ENCODE results near the gene CARD16.

The CARD16 gene

DNA sequence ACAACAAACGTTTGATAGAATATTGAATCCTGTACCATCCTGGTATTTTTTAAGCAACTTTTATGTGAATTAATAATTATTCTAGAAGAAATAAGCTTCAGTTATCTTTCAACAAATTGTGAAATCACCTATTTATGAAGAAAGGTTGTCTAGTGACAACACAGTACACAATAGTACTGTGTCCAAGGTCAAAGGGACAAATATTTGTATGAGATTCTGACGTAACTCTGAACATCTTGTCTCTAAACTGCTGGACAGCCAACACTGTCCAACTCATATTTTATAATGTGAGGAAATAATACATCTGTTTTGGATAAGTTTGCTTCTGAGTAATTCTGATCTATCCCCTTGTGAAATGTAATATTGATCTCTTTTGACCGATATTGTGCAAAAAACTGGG, 41.1 kb downstream of the CARD16 start (continued):
- TF ChIP-seq ZSCAN30 (tag by site-specific recombination; IDR thresholded peaks at IDR 0.05) (no peak), YY2 (tag by site-specific recombination; IDR thresholded peaks at IDR 0.05) (no peak), RBAK (tag by site-specific recombination; IDR thresholded peaks at IDR 0.05) (no peak)

DNA sequence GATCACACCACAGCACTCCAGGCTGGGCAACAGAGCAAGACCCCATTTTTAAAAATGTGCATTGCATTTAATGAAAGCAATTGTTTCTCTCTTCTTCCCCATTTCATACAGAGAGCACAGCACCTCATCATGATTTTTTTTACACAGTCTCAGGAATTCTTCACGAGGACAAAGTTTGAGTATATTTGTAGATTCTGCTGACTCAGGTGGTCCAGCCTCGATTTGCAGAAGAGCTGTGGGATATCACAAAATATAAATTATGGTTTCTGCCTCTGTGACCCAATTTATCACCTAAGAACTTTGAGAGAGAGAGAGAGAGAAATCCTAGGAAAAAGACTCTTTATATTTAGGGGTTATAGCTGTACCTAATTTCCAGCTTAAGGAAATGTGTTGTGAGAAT, 42.0 kb downstream of the CARD16 start:
- Histone ChIP-seq H3K27ac (ENCODE audit: extremely low read depth, low read depth, low read length) (no peak overlapping the region), H3K4me1 (ENCODE audit: control insufficient read depth, insufficient read depth, low read length) (no peaks in the 10 kb centered on the region), H3K4me3 (ENCODE audit: low read depth, low read length) (no peak overlapping the region), H3K36me3 (ENCODE audit: control insufficient read depth in 2 of 2, insufficient read depth in 1 of 2, low read length in 2 of 2) (no peaks in the 10 kb centered on the region), H3K9me3 (ENCODE audit: control insufficient read depth, insufficient read depth, low read depth, low read length) (no peaks in the 10 kb centered on the region)
- CTCF ChIA-PET = interaction anchor here (0.7 to 1.2 kb wide), 2 partner anchors 128 to 463 kb away, joined by 3 to 4 read pairs; no protein-coding TSS in a partner anchor
- POLR2A ChIA-PET = no interaction called here
- TF ChIP-seq BCL11A (tag by site-specific recombination; IDR thresholded peaks at IDR 0.05; ENCODE audit: low read depth) (no peak), ZNF830 (tag by site-specific recombination; IDR thresholded peaks at IDR 0.05; ENCODE audit: low read depth) (no peak), ZNF837 (tag by site-specific recombination; IDR thresholded peaks at IDR 0.05) (no peak), TRIM28 (IDR thresholded peaks at IDR 0.05; ENCODE audit: borderline replicate concordance, low read length) (no peak), ZNF10 (tag by site-specific recombination; IDR thresholded peaks at IDR 0.05) (no peak), SP3 (tag by site-specific recombination; IDR thresholded peaks at IDR 0.05) (no peak), ZNF747 (tag by site-specific recombination; IDR thresholded peaks at IDR 0.05) (no peak)
- TF ChIP-seq, protein P1, sequence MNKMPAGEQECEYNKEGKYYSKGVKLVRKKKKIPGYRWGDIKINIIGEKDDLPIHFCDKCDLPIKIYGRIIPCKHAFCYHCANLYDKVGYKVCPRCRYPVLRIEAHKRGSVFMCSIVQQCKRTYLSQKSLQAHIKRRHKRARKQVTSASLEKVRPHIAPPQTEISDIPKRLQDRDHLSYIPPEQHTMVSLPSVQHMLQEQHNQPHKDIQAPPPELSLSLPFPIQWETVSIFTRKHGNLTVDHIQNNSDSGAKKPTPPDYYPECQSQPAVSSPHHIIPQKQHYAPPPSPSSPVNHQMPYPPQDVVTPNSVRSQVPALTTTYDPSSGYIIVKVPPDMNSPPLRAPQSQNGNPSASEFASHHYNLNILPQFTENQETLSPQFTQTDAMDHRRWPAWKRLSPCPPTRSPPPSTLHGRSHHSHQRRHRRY (tag by site-specific recombination; IDR thresholded peaks at IDR 0.05) = no peak
- TF ChIP-seq, protein P2, sequence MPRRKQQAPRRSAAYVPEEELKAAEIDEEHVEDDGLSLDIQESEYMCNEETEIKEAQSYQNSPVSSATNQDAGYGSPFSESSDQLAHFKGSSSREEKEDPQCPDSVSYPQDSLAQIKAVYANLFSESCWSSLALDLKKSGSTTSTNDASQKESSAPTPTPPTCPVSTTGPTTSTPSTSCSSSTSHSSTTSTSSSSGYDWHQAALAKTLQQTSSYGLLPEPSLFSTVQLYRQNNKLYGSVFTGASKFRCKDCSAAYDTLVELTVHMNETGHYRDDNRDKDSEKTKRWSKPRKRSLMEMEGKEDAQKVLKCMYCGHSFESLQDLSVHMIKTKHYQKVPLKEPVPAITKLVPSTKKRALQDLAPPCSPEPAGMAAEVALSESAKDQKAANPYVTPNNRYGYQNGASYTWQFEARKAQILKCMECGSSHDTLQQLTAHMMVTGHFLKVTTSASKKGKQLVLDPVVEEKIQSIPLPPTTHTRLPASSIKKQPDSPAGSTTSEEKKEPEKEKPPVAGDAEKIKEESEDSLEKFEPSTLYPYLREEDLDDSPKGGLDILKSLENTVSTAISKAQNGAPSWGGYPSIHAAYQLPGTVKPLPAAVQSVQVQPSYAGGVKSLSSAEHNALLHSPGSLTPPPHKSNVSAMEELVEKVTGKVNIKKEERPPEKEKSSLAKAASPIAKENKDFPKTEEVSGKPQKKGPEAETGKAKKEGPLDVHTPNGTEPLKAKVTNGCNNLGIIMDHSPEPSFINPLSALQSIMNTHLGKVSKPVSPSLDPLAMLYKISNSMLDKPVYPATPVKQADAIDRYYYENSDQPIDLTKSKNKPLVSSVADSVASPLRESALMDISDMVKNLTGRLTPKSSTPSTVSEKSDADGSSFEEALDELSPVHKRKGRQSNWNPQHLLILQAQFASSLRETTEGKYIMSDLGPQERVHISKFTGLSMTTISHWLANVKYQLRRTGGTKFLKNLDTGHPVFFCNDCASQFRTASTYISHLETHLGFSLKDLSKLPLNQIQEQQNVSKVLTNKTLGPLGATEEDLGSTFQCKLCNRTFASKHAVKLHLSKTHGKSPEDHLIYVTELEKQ (tag by site-specific recombination; IDR thresholded peaks at IDR 0.05; ENCODE audit: borderline replicate concordance) = no peak

DNA sequence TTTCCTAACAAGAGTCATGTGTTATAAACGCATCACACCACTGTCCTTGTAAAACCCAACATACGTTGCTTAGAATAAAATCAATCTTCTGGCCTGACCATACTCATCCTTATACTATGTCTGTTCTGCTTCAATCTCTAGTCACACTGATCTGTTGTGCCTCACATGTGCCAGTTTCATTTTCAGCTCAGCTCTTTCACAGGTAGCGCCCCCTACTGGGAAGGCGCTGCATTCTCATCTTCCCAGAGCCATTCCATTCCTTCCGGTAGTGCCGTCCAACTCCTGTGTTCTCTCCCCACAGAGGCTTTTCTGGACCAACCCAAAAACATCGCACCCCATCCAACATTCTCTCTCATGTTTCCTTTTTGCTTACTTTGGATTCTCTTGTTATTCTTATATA, 44.3 kb downstream of the CARD16 start:
- ChIA-PET POLR2A (no interaction called here), CTCF (interaction anchor here (0.6 kb wide), 2 partner anchors 296 to 327 kb away, joined by 3 to 4 read pairs; no protein-coding TSS in a partner anchor)
- Histone ChIP-seq H3K4me1 (ENCODE audit: control insufficient read depth, insufficient read depth, low read length) (no peaks in the 10 kb centered on the region), H3K27ac (ENCODE audit: extremely low read depth, low read depth, low read length) (no peak overlapping the region), H3K9me3 (ENCODE audit: control insufficient read depth, insufficient read depth, low read depth, low read length) (no peaks in the 10 kb centered on the region), H3K36me3 (ENCODE audit: control insufficient read depth in 2 of 2, insufficient read depth in 1 of 2, low read length in 2 of 2) (no peaks in the 10 kb centered on the region), H3K4me3 (ENCODE audit: low read depth, low read length) (no peak overlapping the region)
- TF ChIP-seq SP2 (tag by site-specific recombination; IDR thresholded peaks at IDR 0.05) = no peak
- TF ChIP-seq ZNF596 (tag by site-specific recombination; IDR thresholded peaks at IDR 0.05) = no peak
- TF ChIP-seq ZNF426 (tag by site-specific recombination; IDR thresholded peaks at IDR 0.05) = no peak
- TF ChIP-seq ZNF223 (tag by site-specific recombination; IDR thresholded peaks at IDR 0.05) = no peak
- TF ChIP-seq, protein P3, sequence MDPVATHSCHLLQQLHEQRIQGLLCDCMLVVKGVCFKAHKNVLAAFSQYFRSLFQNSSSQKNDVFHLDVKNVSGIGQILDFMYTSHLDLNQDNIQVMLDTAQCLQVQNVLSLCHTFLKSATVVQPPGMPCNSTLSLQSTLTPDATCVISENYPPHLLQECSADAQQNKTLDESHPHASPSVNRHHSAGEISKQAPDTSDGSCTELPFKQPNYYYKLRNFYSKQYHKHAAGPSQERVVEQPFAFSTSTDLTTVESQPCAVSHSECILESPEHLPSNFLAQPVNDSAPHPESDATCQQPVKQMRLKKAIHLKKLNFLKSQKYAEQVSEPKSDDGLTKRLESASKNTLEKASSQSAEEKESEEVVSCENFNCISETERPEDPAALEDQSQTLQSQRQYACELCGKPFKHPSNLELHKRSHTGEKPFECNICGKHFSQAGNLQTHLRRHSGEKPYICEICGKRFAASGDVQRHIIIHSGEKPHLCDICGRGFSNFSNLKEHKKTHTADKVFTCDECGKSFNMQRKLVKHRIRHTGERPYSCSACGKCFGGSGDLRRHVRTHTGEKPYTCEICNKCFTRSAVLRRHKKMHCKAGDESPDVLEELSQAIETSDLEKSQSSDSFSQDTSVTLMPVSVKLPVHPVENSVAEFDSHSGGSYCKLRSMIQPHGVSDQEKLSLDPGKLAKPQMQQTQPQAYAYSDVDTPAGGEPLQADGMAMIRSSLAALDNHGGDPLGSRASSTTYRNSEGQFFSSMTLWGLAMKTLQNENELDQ (tag by site-specific recombination; IDR thresholded peaks at IDR 0.05; ENCODE audit: low read depth) = no peak
- no peak for TF ChIP-seq ZNF473 (tag by site-specific recombination; IDR thresholded peaks at IDR 0.05)
- TF ChIP-seq ZNF76 (tag by site-specific recombination; IDR thresholded peaks at IDR 0.05; ENCODE audit: borderline replicate concordance, low read depth) = no peak
- TF ChIP-seq ZNF2 (tag by site-specific recombination; IDR thresholded peaks at IDR 0.05) = no peak
- TF ChIP-seq ZNF623 (tag by site-specific recombination; IDR thresholded peaks at IDR 0.05) = no peak
- TF ChIP-seq ZNF239 (tag by site-specific recombination; IDR thresholded peaks at IDR 0.05) = no peak
- no peak for TF ChIP-seq ZNF433 (tag by site-specific recombination; IDR thresholded peaks at IDR 0.05; ENCODE audit: low read depth)
